Esophagus muscularis mucosa (tissue), 3 donors: ENCODE measurements around the gene MRPL19.

Source experiments
- POLR2AphosphoS5 ChIP-seq, 2 donors: sonication (generic); formaldehyde crosslinking; IDR thresholded peaks; one replicate each; pipeline ENCODE4 v1.6.1; 2017; ENCODE audit warnings: antibody characterized with exemption in 2 of 2
- TF ChIP-seq, protein P1 (sequence below), 3 experiments: fragments of 200-600 bp in 2 of 3; fragments of 450-650 bp in 1 of 3; sonication (generic) in 2 of 3; IDR thresholded peaks; one replicate each; pipeline ENCODE4 v1.5.1; 2017 to 2019; ENCODE audit warnings: antibody characterized with exemption in 3 of 3, mild to moderate bottlenecking in 2 of 3, moderate library complexity in 1 of 3

DNA sequence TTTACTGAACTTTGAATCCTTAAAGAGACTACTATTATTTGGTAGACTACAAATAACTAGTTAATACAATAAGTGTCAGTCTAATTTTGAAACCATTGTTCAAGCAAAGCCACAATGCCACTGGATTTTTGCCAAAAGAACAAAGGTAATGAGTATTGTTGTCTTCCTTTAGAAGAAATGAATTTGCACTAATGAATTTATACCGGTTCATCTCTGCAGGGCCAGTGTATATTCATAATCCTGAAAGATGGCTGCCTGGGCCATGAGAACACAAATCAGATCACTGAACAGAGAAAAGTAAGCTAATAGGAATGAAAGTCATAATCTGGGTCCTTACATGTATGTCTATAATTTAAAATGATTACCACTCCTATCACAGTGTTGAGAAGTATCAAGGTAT is 33.0 kb downstream of the MRPL19 start:
- TF ChIP-seq, protein P1, sequence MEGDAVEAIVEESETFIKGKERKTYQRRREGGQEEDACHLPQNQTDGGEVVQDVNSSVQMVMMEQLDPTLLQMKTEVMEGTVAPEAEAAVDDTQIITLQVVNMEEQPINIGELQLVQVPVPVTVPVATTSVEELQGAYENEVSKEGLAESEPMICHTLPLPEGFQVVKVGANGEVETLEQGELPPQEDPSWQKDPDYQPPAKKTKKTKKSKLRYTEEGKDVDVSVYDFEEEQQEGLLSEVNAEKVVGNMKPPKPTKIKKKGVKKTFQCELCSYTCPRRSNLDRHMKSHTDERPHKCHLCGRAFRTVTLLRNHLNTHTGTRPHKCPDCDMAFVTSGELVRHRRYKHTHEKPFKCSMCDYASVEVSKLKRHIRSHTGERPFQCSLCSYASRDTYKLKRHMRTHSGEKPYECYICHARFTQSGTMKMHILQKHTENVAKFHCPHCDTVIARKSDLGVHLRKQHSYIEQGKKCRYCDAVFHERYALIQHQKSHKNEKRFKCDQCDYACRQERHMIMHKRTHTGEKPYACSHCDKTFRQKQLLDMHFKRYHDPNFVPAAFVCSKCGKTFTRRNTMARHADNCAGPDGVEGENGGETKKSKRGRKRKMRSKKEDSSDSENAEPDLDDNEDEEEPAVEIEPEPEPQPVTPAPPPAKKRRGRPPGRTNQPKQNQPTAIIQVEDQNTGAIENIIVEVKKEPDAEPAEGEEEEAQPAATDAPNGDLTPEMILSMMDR (IDR thresholded peaks at IDR 0.05), result no peak
- no peak for TF ChIP-seq POLR2AphosphoS5 (IDR thresholded peaks at IDR 0.05)
